ENCODE results near the gene PLA2G1B. TPM values are rescaled to one million over a fixed set of nuclear protein-coding genes. Genes with fewer than 3 reads are reported as not detected.

Gene PLA2G1B
- total RNA-seq (1 to 10 TPM in 3 of 9 donors, under 1 TPM in 1, not detected in 5; 0.93 to 2.0 (median 1.5) TPM), polyA plus RNA-seq (not detected)
- long read RNA-seq, donor 1, result 0 reads
- long read RNA-seq, donor 2, result 0 reads
- long read RNA-seq, donor 3, result 0 reads

GRCh38 chr12:120327593-120327992 lies at the start of gene PLA2G1B:
TSS of gene PLA2G1B (minus strand) at chr12:120327779. CDS start at chr12:120327753, 26 bp downstream.
- peaks cover 0 to 9% (median 0%) of the 10 kb centered on the region in 12 donors for H3K4me1 ChIP-seq
- no peak within 1 kb of the TSS for H3K27ac ChIP-seq
- ATAC-seq (peak in 1 of 4 donors; percentile 33), DNase-seq (no peak)
- H3K36me3 ChIP-seq, result no peaks in the 10 kb centered on the region
- no peak within 1 kb of the TSS for H3K4me3 ChIP-seq
- WGBS, 4 donors, result 65 to 75% (median 71%) methylated on average over 5 of the region's 5 CpGs
- no peaks in the 10 kb centered on the region for H3K27me3 ChIP-seq
- no peaks in the 10 kb centered on the region for H3K9me3 ChIP-seq
- TF ChIP-seq CTCF (IDR thresholded peaks at IDR 0.05), result no peak
- no peak for TF ChIP-seq POLR2A (IDR thresholded peaks at IDR 0.05)
- intact Hi-C loops (cut with DNase I), result loop anchor here in 2 of 10 donors (5.0 to 10.0 kb wide), 3 partner anchors 105 to 787 kb away; partner anchors contain the start of gene COX6A1 (in 1 of the 2)

- 44 to 51% (median 47%) methylated on average over 5 of the region's 5 CpGs for WGBS, 4 donors
- Histone ChIP-seq H3K27me3 (peaks cover 0 to 38% (median 0%) of the 10 kb centered on the region in 9 donors), H3K9me3 (no peaks in the 10 kb centered on the region), H3K4me3 (no peak overlapping the region), H3K27ac (no peak overlapping the region), H3K36me3 (no peaks in the 10 kb centered on the region), H3K4me1 (peaks cover 0 to 11% (median 2%) of the 10 kb centered on the region in 12 donors)
- intact Hi-C loops (cut with DNase I), result no loop called here
- TF ChIP-seq CTCF (IDR thresholded peaks at IDR 0.05) (no peak), POLR2A (IDR thresholded peaks at IDR 0.05) (no peak)
- ATAC-seq (no peak), DNase-seq (no peak)
Measured at GRCh38 chr12:120376934-120377572, 49.5 kb upstream of the PLA2G1B start.

- WGBS, 4 donors, result 82 to 90% (median 87%) methylated on average over 5 of the region's 5 CpGs
- DNase-seq, result no peak
- intact Hi-C loops (cut with DNase I), result no loop called here
- Histone ChIP-seq H3K27ac (no peak overlapping the region), H3K9me3 (no peaks in the 10 kb centered on the region), H3K36me3 (no peaks in the 10 kb centered on the region), H3K4me1 (peaks cover 0 to 7% (median under 1%) of the 10 kb centered on the region in 12 donors), H3K27me3 (peaks cover 0 to 44% (median 0%) of the 10 kb centered on the region in 9 donors), H3K4me3 (no peak overlapping the region)
- TF ChIP-seq POLR2A (IDR thresholded peaks at IDR 0.05), result no peak
- TF ChIP-seq CTCF (IDR thresholded peaks at IDR 0.05), result no peak
- no peak for ATAC-seq
Measured at GRCh38 chr12:120376416-120376815, 48.8 kb upstream of the PLA2G1B start.

GRCh38 chr12:120376009-120376408 lies 48.4 kb upstream of the PLA2G1B start:
- H3K9me3 ChIP-seq, result no peaks in the 10 kb centered on the region
- WGBS, 4 donors, result 54 to 61% (median 59%) methylated on average over 2 of the region's 2 CpGs
- no peak overlapping the region for H3K4me3 ChIP-seq
- no peak for TF ChIP-seq CTCF (IDR thresholded peaks at IDR 0.05)
- TF ChIP-seq POLR2A (IDR thresholded peaks at IDR 0.05), result no peak
- intact Hi-C loops (cut with DNase I), result no loop called here
- no peak overlapping the region for H3K27ac ChIP-seq
- no peaks in the 10 kb centered on the region for H3K36me3 ChIP-seq
- no peak for DNase-seq
- peaks cover 0 to 48% (median 0%) of the 10 kb centered on the region in 9 donors for H3K27me3 ChIP-seq
- H3K4me1 ChIP-seq, result peaks cover 0 to 4% (median 0%) of the 10 kb centered on the region in 12 donors
- no peak for ATAC-seq

Measured in heart left ventricle (tissue), 16 donors.